HuH-7 (cell line): ENCODE results near the gene NKX1-1.

Source experiments
- DNase-seq: peaks from one replicate; pipeline ENCODE4 v3.0.0; 2011; ENCODE audit warnings: low spot score

Gene NKX1-1

GRCh38 chr4:1416948-1417260 is 10.7 kb upstream of the NKX1-1 start:
- no peak for DNase-seq

GRCh38 chr4:1416051-1416947 is 10.1 kb upstream of the NKX1-1 start:
- no peak for DNase-seq

GRCh38 chr4:1415681-1415981 is 9.4 kb upstream of the NKX1-1 start:
- no peak for DNase-seq

GRCh38 chr4:1414831-1415680 is 8.8 kb upstream of the NKX1-1 start:
- no peak for DNase-seq

- no peak for DNase-seq
Observed at GRCh38 chr4:1413687-1414479, 7.6 kb upstream of the NKX1-1 start.

GRCh38 chr4:1413204-1413663 is 7.0 kb upstream of the NKX1-1 start:
- no peak for DNase-seq

GRCh38 chr4:1412376-1413203 is 6.3 kb upstream of the NKX1-1 start:
- DNase-seq, result no peak

- no peak for DNase-seq
Observed at GRCh38 chr4:1411436-1412375, 5.5 kb upstream of the NKX1-1 start.

GRCh38 chr4:1410491-1411325 is 4.5 kb upstream of the NKX1-1 start:
- peak; percentile 86 for DNase-seq

- no peak for DNase-seq
Observed at GRCh38 chr4:1409491-1410425, 3.5 kb upstream of the NKX1-1 start.

- no peak for DNase-seq
Observed at GRCh38 chr4:1409079-1409478, 2.8 kb upstream of the NKX1-1 start.

- DNase-seq, result no peak
Observed at GRCh38 chr4:1408418-1408817, 2.2 kb upstream of the NKX1-1 start.

- no peak for DNase-seq
Observed at GRCh38 chr4:1407657-1408333, 1.6 kb upstream of the NKX1-1 start.

GRCh38 chr4:1406981-1407656 is 877 bp upstream of the NKX1-1 start:
- no peak for DNase-seq

GRCh38 chr4:1405636-1406393 is 427 bp downstream of the NKX1-1 start:
- no peak for DNase-seq

- DNase-seq, result no peak
Observed at GRCh38 chr4:1405254-1405635, 997 bp downstream of the NKX1-1 start.
